GM12878 (cell line): Measurements from ENCODE around the gene SEC23A. TPM values are rescaled to one million over a fixed set of nuclear protein-coding genes. Genes with fewer than 3 reads are reported as not detected.

Experiments used
- ATAC-seq: fragments of 200-7000 bp; cut with Tn5 transposase; 3 replicates; pipeline ENCODE4 v1.9.1; 2020; ENCODE audit warnings: mild to moderate bottlenecking, moderate library complexity
- BruUV-seq: library from RNA; stranded (reverse); fragments of 400-500 nt; replicated peaks from 2 replicates; lab custom pipeline; 2021; lab: Mats Ljungman, UMichigan
- CTCF ChIA-PET: fragments of 300-600 bp; sonication (Branson Sonifier 250); formaldehyde crosslinking; extraction: SDS; loops from one replicate; lab custom pipeline; 2021; ENCODE audit warnings: inconsistent platforms; lab: Yijun Ruan, JAX
- POLR2A ChIA-PET: fragments of 350-600 bp; formaldehyde crosslinking; extraction: SDS; loops from one replicate; lab custom pipeline; 2021; ENCODE audit warnings: inconsistent platforms; lab: Charles Lee
- RAD21 ChIA-PET: fragments of 300-600 bp; sonication (Branson Sonifier 250); formaldehyde crosslinking; loops from one replicate; lab custom pipeline; 2023; ENCODE audit warnings: antibody characterized with exemption; ENCODE audit not compliant: unreplicated experiment; lab: Charles Lee
- SMC1A ChIA-PET: fragments of 300-600 bp; sonication (Branson Sonifier 250); formaldehyde crosslinking; loops from one replicate; lab custom pipeline; 2023; ENCODE audit not compliant: unreplicated experiment, uncharacterized antibody; lab: Charles Lee
- DNase-seq: peaks from one replicate; pipeline ENCODE4 v3.0.0-alpha.2; 2011; ENCODE audit warnings: low read depth, low spot score
- FAIRE-seq: peaks from 3 replicates; lab custom pipeline; 2011; peaks lifted over from hg19 to GRCh38; lab: Jason Lieb, UNC
- H2AFZ ChIP-seq: 2 replicates; pipeline ENCODE4 v1.6.0; 2011; ENCODE audit warnings: low read depth, low read length, control low read depth; ENCODE audit not compliant: control insufficient read depth
- H3K27ac ChIP-seq: 2 replicates; pipeline ENCODE4 v1.5.1; 2011; ENCODE audit warnings: control low read depth; ENCODE audit not compliant: control insufficient read depth, insufficient read depth
- H3K27me3 ChIP-seq, 2 experiments: replicated peaks in 1 of 2; 2 replicates each; pipeline versions ENCODE4 v1.6.0 to v1.6.1; 2011; ENCODE audit warnings: low read length in 1 of 2; ENCODE audit not compliant: control insufficient read depth in 2 of 2, insufficient read depth in 2 of 2
- H3K36me3 ChIP-seq, 2 experiments: 2 replicates each; pipeline ENCODE4 v1.5.1; 2011; ENCODE audit warnings: low read length in 1 of 2; ENCODE audit not compliant: control insufficient read depth in 2 of 2, insufficient read depth in 2 of 2
- H3K4me1 ChIP-seq: 2 replicates; pipeline ENCODE4 v1.6.1; 2011; ENCODE audit warnings: mild to moderate bottlenecking, low read length, moderate library complexity, mixed read lengths; ENCODE audit not compliant: control insufficient read depth, insufficient read depth
- H3K4me2 ChIP-seq: 2 replicates; pipeline ENCODE4 v1.6.0; 2011; ENCODE audit warnings: control low read depth; ENCODE audit not compliant: control insufficient read depth, insufficient read depth
- H3K4me3 ChIP-seq: fragments of 200-600 bp; sonication (generic); 2 replicates; pipeline ENCODE4 v1.5.1; 2016
- H3K79me2 ChIP-seq: 2 replicates; pipeline ENCODE4 v1.6.0; 2011; ENCODE audit warnings: low read length; ENCODE audit not compliant: control insufficient read depth, insufficient read depth
- H3K9ac ChIP-seq: 2 replicates; pipeline ENCODE4 v1.8.0; 2011; ENCODE audit warnings: low read length, control low read depth, mixed read lengths; ENCODE audit not compliant: control insufficient read depth, insufficient read depth
- H3K9me3 ChIP-seq: replicated peaks from 3 replicates; pipeline ENCODE4 v1.5.1; 2011; ENCODE audit warnings: mild to moderate bottlenecking, low read length; ENCODE audit not compliant: control insufficient read depth, insufficient read depth
- H4K20me1 ChIP-seq: 2 replicates; pipeline ENCODE4 v1.6.0; 2011; ENCODE audit not compliant: control insufficient read depth, insufficient read depth
- HDAC2 ChIP-seq: fragments of 200-600 bp; sonication (generic); IDR thresholded peaks from 2 replicates; pipeline ENCODE4 v1.6.1; 2017
- HDAC6 ChIP-seq: fragments of 200-600 bp; sonication (generic); IDR thresholded peaks from one replicate; pipeline ENCODE4 v1.8.0; 2017; ENCODE audit warnings: antibody characterized with exemption; ENCODE audit not compliant: unreplicated experiment
- IRF4 ChIP-seq: IDR thresholded peaks from 2 replicates; pipeline ENCODE4 v1.6.1; 2011; ENCODE audit warnings: low read depth, low read length
- MEF2A ChIP-seq: IDR thresholded peaks from 2 replicates; pipeline ENCODE4 v1.6.1; 2011; ENCODE audit warnings: low read depth, mild to moderate bottlenecking, low read length, moderate library complexity; ENCODE audit not compliant: insufficient read depth
- POLR2A ChIP-seq: IDR thresholded peaks from 2 replicates; pipeline ENCODE4 v1.6.1; 2011; ENCODE audit warnings: low read depth, mild to moderate bottlenecking, low read length
- SMAD1 ChIP-seq: fragments of 450-650 bp; IDR thresholded peaks from 2 replicates; pipeline ENCODE4 v1.6.1; 2018; ENCODE audit warnings: mild to moderate bottlenecking, low read depth; ENCODE audit not compliant: partially characterized antibody
- SP1 ChIP-seq: IDR thresholded peaks from one replicate; pipeline ENCODE4 v1.6.1; 2011; ENCODE audit warnings: low read depth, low read length
- ZNF207 ChIP-seq: fragments of 450-650 bp; IDR thresholded peaks from 2 replicates; pipeline ENCODE4 v1.6.1; 2014; ENCODE audit warnings: antibody characterized with exemption, mild to moderate bottlenecking, borderline replicate concordance
- WGBS: methylation state at CpG from one replicate; pipeline ENCODE4 v1.1.6; 2016; ENCODE audit warnings: low lambda C conversion rate; ENCODE audit not compliant: insufficient replicate concordance, insufficient coverage; ENCODE audit errors: missing lambda C conversion rate; 5-methylcytosine and 5-hydroxymethylcytosine counted together
- in situ Hi-C: fragments of 300-500 bp; cut with MboI; formaldehyde crosslinking; loops from 9 replicates; pipeline ENCODE4 v1.14.3; 2018; ENCODE audit warnings: mixed read lengths
- intact Hi-C: fragments of 100-400 bp; cut with micrococcal nuclease; formaldehyde crosslinking; loops from one replicate; pipeline ENCODE4 v1.14.2; 2022; ENCODE audit not compliant: unreplicated experiment
- polyA plus RNA-seq, 11 experiments: library from polyadenylated mRNA; depleted of rRNA in 4 of 11; unstranded in 6 of 11; stranded (reverse) in 5 of 11; fragments of >200 nt; fragmentation: Nextera tagmentation in 4 of 11; fragmentation: Illumina TruSeq in 1 of 11; extraction: Ambion mirVana in 4 of 11; extraction: Trizol in 1 of 11; gene quantifications; 1 replicate in 1 of 11; 2 replicates in 10 of 11; pipeline versions ENCODE4 v1.2.1 to v1.2.3, GENCODE V29; 2011 to 2016; ENCODE audit warnings: inconsistent platforms in 2 of 11, missing spikeins in 2 of 11, low read depth in 1 of 11
- total RNA-seq, 4 experiments: library from RNA; depleted of rRNA in 3 of 4; stranded (reverse); fragments of >200 nt in 3 of 4; fragmentation: Illumina TruSeq in 1 of 4; extraction: Trizol in 1 of 4; gene quantifications; 2 replicates each; pipeline versions ENCODE4 v1.2.1 to v1.2.3, GENCODE V29; 2013 to 2021
- TF ChIP-seq, protein P1 (sequence below): fragments of 450-650 bp; IDR thresholded peaks from 2 replicates; pipeline ENCODE4 v1.6.1; 2017; ENCODE audit warnings: borderline replicate concordance
- TF ChIP-seq, protein P2 (sequence below): fragments of 450-650 bp; IDR thresholded peaks from 2 replicates; pipeline ENCODE4 v1.6.1; 2016; ENCODE audit warnings: mild to moderate bottlenecking
- TF ChIP-seq, protein P3 (sequence below): fragments of 450-650 bp; IDR thresholded peaks from 2 replicates; pipeline ENCODE4 v1.6.1; 2017; ENCODE audit warnings: mild to moderate bottlenecking, moderate library complexity
- TF ChIP-seq, protein P4 (sequence below): IDR thresholded peaks from 2 replicates; pipeline ENCODE4 v1.6.1; 2012; ENCODE audit warnings: low read depth, low read length, improper control_type of control experiment

The SEC23A gene
- total and polyA plus RNA-seq, 10 of the 15 experiments (the other 5 are each of a cell fraction or from before 2014, with no cell fraction given): 13.6 to 63.8 (median 37.3) TPM

DNA sequence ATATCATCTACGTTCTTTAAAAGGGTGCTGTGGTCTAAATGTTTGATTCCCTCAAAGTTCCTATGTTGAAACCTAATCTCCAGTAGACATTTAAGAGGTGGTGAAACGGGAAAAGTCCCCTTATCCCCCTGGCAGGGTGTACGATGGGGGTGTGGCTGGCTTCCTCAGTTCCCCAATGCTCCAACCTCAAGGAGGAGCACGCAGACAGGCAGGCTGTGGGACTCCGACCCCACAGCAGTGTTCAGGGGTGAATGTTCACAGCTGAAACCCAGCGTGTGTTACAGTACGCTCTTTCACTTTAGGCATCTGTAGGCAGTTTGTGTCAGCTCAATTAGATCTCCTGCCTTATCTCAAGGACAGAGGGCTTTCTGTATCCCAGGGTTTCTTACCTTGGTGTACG lies 73.2 kb downstream of the SEC23A start:
- ChIA-PET CTCF (no interaction called here), SMC1A (no interaction called here), POLR2A (no interaction called here), RAD21 (no interaction called here)
- in situ Hi-C loops: no loop called here
- no peaks in the 10 kb centered on the region for H4K20me1 ChIP-seq
- FAIRE-seq (no peak), DNase-seq (no peak), ATAC-seq (no peak)
- no peaks in the 10 kb centered on the region for H3K79me2 ChIP-seq
- H3K9me3 ChIP-seq: no peaks in the 10 kb centered on the region
- BruUV-seq: no TSS peak
- no peak overlapping the region for H3K4me2 ChIP-seq
- intact Hi-C loops: no loop called here
- no peak overlapping the region for H2AFZ ChIP-seq
- H3K9ac ChIP-seq: no peak overlapping the region
- TF ChIP-seq POLR2A (peak; percentile 58; the same call in 1 of the 2 replicates), HDAC2 (no peak)
- no peaks in the 10 kb centered on the region for H3K4me1 ChIP-seq
- H3K4me3 ChIP-seq: no peak overlapping the region
- H3K27me3 ChIP-seq: no peaks in the 10 kb centered on the region
- no peak overlapping the region for H3K27ac ChIP-seq
- H3K36me3 ChIP-seq: peaks cover 5 to 12% of the 10 kb centered on the region in 2 experiments
- WGBS: 98% methylated on average over 8 of the region's 8 CpGs

DNA sequence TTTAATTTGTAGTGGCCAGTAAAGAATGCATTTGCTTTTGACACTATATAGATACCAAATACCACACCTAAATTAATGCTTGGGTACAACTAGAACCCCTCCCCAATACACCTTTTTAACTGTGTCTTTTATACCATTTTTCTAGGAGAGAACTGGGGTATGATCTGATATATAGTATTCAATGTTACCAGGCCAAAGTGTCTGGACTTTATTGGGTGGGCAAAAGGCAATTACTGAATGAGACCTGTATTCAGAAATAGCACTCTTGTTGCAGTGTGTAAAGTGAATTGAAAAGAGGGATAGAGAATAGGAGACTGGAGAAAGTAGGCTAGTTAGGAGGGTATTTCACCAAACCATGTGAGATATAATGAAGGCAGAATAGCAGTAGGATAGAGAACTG lies 74.4 kb downstream of the SEC23A start:
- BruUV-seq: no TSS peak
- FAIRE-seq (no peak), ATAC-seq (no peak), DNase-seq (no peak)
- no peaks in the 10 kb centered on the region for H3K4me1 ChIP-seq
- no peak overlapping the region for H2AFZ ChIP-seq
- POLR2A ChIA-PET: no interaction called here
- H3K36me3 ChIP-seq: peaks cover 5 to 10% of the 10 kb centered on the region in 2 experiments
- intact Hi-C loops (no loop called here), in situ Hi-C loops (no loop called here)
- no peaks in the 10 kb centered on the region for H3K27me3 ChIP-seq
- H3K4me3 ChIP-seq: no peak overlapping the region
- no peak overlapping the region for H3K27ac ChIP-seq
- H3K9me3 ChIP-seq: no peaks in the 10 kb centered on the region
- no peak overlapping the region for H3K9ac ChIP-seq
- H3K79me2 ChIP-seq: no peaks in the 10 kb centered on the region
- RAD21 ChIA-PET: no interaction called here
- H3K4me2 ChIP-seq: no peak overlapping the region
- CTCF ChIA-PET: interaction anchor here (1.5 kb wide), 1 partner anchor 13 kb away, joined by 3 read pairs; no protein-coding TSS in a partner anchor
- no peaks in the 10 kb centered on the region for H4K20me1 ChIP-seq
- SMC1A ChIA-PET: no interaction called here
- TF ChIP-seq SP1: no peak
- TF ChIP-seq ZNF207: no peak
- TF ChIP-seq SMAD1: no peak
- TF ChIP-seq HDAC6: no peak
- TF ChIP-seq, protein P1, sequence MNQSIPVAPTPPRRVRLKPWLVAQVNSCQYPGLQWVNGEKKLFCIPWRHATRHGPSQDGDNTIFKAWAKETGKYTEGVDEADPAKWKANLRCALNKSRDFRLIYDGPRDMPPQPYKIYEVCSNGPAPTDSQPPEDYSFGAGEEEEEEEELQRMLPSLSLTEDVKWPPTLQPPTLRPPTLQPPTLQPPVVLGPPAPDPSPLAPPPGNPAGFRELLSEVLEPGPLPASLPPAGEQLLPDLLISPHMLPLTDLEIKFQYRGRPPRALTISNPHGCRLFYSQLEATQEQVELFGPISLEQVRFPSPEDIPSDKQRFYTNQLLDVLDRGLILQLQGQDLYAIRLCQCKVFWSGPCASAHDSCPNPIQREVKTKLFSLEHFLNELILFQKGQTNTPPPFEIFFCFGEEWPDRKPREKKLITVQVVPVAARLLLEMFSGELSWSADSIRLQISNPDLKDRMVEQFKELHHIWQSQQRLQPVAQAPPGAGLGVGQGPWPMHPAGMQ: no peak
- no peak for TF ChIP-seq MEF2A
- no peak for TF ChIP-seq IRF4
- TF ChIP-seq, protein P2, sequence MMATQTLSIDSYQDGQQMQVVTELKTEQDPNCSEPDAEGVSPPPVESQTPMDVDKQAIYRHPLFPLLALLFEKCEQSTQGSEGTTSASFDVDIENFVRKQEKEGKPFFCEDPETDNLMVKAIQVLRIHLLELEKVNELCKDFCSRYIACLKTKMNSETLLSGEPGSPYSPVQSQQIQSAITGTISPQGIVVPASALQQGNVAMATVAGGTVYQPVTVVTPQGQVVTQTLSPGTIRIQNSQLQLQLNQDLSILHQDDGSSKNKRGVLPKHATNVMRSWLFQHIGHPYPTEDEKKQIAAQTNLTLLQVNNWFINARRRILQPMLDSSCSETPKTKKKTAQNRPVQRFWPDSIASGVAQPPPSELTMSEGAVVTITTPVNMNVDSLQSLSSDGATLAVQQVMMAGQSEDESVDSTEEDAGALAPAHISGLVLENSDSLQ: no peak
- TF ChIP-seq, protein P3, sequence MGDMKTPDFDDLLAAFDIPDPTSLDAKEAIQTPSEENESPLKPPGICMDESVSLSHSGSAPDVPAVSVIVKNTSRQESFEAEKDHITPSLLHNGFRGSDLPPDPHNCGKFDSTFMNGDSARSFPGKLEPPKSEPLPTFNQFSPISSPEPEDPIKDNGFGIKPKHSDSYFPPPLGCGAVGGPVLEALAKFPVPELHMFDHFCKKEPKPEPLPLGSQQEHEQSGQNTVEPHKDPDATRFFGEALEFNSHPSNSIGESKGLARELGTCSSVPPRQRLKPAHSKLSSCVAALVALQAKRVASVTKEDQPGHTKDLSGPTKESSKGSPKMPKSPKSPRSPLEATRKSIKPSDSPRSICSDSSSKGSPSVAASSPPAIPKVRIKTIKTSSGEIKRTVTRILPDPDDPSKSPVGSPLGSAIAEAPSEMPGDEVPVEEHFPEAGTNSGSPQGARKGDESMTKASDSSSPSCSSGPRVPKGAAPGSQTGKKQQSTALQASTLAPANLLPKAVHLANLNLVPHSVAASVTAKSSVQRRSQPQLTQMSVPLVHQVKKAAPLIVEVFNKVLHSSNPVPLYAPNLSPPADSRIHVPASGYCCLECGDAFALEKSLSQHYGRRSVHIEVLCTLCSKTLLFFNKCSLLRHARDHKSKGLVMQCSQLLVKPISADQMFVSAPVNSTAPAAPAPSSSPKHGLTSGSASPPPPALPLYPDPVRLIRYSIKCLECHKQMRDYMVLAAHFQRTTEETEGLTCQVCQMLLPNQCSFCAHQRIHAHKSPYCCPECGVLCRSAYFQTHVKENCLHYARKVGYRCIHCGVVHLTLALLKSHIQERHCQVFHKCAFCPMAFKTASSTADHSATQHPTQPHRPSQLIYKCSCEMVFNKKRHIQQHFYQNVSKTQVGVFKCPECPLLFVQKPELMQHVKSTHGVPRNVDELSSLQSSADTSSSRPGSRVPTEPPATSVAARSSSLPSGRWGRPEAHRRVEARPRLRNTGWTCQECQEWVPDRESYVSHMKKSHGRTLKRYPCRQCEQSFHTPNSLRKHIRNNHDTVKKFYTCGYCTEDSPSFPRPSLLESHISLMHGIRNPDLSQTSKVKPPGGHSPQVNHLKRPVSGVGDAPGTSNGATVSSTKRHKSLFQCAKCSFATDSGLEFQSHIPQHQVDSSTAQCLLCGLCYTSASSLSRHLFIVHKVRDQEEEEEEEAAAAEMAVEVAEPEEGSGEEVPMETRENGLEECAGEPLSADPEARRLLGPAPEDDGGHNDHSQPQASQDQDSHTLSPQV: no peak
- TF ChIP-seq, protein P4, sequence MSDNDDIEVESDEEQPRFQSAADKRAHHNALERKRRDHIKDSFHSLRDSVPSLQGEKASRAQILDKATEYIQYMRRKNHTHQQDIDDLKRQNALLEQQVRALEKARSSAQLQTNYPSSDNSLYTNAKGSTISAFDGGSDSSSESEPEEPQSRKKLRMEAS: no peak
- TF ChIP-seq, all 136 proteins: peak for 0
